COLO668 (cell line): ENCODE results near the gene MAP4K4.

ENCODE experiments used
- DNase-seq: peaks from one replicate; lab custom pipeline; 2025; ENCODE audit not compliant: unreplicated experiment; lab: John Stamatoyannopoulos, UW

The MAP4K4 gene

GRCh38 chr2:101720732-101721131 lies 23.2 kb downstream of the MAP4K4 start:
- DNase-seq, result no peak

- DNase-seq, result no peak
These were observed 25.4 kb downstream of the MAP4K4 start for GRCh38 chr2:101722864-101723263.

DNA sequence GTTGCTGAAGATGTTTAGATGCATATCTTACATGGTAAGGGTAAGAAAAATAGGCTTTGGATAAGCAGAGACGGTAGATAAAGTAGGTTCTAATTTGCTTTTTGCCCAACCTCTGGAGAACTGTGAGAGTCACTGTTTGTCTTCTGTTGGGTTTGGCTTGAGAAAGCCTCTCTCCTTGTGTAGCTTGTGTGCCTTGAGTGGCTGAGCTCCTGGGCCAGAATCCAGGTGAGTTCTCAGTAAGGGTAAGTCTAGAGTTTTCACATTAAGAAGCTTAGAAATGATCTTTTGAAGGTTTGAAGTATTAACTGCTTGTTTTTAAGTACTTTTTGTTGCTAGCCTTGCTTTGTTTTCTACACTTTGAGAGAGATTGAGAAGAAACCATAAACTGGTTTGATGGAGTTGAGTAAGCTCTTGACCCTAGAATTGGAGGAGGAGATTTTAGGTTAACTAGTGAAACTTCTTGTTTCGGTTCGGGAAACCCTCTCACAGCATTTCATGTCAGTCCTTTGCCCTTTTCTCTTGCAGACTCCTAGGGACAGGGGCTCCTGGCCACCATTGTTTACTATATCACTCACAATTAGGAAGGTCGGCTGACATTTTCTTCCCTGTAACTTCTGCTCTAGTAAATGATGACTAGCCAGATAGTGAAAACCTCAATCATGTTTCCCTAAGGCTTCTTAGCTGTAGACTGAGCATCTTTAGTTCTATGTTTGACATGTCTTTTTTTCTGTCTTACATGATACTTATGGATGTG lies 26.0 kb downstream of the MAP4K4 start:
- no peak for DNase-seq

GRCh38 chr2:101724125-101724474 lies 26.6 kb downstream of the MAP4K4 start:
- no peak for DNase-seq

- DNase-seq, result no peak
These were observed 27.5 kb downstream of the MAP4K4 start for GRCh38 chr2:101725038-101725437.

GRCh38 chr2:101725515-101726192 lies 28.1 kb downstream of the MAP4K4 start:
- no peak for DNase-seq

DNA sequence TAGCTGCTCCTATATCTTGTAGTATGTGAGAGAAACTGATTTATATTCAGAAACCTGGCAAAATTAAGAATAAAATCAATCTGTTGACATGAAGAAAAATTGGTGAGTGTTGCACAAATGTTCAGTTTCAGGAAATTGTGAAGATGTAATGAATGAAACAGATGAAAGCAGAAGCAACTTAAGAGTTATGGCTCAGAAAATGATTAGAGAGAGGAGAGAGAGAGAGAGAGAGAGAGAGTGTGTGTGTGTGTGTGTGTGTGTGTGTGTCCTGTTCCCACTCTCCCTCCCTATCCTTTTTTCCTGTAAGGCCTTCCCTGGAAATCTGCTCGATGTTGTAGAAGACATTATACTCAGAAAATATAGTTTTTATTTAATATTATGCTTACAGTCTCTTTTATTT lies 31.4 kb downstream of the MAP4K4 start:
- no peak for DNase-seq

DNA sequence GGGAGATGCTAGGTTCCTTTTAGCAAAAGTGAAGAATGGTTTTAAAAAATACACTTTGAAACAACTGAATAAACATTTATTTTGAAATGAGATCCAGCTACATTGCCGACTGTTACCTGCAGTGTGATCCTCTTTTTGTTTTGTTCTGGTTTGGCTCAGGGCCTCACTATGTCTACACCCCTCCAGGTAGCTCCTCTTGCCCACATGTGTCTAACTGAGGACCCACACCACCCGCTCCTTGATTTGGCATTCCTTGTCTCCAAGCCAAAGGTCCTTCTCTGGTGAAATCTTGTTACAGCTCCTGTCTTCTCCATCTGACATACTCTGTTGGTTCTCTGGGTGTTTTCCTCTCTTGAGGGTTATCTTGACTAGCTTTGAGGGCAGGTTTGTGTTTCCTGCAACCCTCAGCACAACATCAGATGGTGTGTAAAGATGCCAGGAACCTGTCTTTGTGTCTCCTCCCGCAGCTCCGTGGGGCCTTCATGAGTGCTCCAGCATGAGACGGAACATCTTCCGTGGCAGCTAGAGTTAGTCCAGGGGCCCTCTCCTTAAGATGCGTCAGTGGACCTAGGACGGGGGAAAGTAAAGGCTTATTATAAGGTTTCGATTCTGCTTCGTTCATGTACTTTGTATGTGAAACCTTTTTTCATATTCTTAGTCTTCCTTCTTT lies 32.1 kb downstream of the MAP4K4 start:
- no peak for DNase-seq

DNA sequence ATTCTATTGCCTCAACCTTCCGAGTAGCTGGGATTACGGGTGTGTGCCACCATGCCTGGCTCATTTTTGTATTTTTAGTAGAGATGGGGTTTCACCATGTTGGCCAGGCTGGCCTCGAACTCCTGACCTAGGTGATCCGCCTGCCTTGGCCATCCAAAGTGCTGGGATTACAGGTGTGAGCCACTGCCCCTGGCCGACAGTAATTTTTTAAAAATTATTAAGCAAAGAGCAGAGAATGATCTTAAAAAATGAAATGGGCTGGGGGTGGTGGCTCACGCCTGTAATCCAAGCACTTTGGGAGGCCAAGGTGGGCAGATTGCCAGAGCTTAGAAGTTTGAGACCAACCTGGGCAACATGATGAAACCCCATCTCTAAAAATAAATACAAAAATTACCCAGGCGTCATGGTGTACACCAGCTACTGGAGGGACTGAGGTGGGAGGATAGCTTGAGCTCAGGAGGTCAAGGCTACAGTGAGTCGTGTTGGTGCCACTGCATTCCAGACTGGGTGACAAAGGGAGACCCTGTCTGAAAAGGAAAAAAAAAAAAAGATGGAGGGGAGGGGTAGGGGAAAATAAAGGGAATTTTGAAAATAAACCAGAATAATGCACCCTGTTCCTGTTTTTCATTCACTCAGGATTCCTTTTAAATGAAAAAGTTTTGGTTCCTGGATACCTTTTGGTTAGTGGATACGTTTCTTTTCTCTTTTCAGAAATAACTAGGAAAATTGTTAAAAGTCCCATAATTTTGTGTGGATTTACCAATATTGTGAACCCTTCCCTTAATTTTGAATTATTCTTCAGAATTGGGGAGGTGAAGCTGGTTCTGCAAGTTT lies 33.9 kb downstream of the MAP4K4 start:
- DNase-seq, result no peak

DNA sequence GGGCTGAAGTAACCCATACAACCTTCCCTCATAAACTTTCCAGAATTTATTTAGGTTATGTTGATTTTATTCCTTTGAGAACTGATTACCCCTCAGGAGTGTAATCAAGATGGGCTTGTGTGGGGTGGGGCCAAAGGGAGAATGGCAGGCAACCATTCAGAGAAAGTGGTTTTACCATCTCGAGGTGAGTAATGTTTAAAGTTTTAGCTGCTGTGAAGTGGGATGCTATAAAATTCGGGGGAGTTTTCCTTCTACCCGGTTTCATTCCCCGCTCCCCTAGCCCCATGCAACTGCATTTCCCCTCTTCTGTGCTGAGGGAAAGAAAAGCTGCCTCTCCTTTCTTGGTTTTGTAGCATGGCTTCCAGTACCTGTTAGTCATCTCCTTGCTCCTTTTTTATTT lies 34.7 kb downstream of the MAP4K4 start:
- DNase-seq, result no peak

DNA sequence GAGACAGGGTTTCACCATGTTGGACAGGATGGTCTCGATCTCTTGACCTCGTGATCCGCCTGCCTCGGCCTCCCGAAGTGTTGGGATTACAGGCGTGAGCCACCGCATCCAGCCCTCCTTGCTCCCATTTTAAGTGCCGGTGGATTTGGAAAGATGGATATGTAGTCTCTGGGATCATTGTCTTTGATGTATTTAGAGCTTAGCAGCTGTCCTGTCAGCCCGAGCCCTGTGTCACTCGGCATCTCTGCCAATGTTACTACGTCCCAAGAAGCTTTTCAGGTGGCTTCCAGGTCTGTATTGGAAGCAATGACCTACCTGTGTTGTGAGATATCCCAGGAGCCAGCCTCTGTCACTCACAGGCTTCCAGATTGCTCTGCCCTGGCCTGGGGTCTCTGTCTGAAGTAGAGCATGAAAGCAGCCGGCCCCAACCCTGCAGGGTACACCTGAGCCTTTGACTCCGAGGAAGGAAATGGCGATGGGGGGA lies 35.3 kb downstream of the MAP4K4 start:
- no peak for DNase-seq

DNA sequence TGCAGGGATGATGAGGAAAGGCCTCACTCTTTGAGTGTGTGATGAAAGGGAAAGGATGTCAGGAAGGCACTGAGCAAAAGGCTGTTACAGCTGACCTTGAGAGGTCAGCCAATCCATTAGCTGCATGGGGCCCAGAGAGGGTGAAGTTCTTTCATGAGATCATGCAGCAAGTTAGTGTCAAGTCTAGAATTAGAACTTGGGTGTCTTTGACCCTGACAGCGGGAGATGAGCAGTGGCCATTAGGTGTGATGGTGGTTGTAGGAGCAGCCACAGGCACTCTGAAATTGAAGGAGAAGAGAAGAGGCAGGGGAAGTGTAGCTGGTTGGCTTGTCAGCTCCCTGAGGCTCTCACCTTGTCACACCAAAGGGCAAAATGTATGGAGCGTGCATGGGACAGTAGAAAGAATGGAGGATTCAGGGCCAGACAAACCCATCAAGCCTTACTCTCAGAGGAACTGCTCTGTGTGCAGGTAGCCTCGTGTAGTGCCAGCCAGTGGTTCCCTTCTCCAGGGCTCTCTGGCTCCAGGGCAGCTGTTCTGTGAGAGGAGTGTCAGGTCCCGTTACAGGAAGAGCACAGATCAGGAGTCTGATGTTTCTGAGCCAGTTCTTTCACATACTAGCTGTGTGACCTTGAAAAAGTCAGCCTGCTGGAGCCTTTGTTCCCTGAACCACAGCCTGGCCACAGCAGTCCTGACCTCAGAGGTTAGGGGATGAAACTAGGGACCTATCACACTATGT lies 35.9 kb downstream of the MAP4K4 start:
- DNase-seq, result no peak

DNA sequence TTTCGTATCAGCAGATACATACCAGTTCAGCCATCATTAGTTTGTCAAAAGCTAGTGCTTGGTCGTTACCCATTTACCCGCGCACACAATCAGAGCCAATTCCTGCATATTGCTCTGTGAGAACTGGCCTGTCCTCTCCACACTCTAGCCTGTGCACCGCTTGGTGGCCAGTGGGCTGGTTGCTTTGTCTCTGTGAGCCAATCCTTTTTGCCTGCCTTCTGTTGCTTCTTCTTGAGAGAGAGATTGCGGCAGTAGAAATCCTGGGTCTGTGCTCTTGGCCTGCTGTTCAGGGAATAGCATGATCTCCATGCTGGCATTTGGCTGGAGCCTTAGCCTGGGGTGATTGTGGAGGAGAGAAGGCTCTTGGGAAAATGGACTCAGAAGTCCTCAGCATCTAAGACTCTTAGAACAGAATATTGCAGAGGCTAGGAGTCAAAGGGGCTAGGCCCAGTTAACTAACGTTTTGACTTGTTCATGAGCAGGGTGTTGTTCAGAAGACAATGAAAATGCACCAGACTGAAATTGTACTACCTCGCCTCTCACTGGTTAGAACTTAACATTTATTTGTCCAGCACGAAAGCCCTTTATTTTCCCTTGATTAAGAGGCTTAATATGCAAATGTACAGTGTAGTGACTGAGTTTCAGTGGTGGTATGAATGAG lies 37.1 kb downstream of the MAP4K4 start:
- DNase-seq, result no peak

DNA sequence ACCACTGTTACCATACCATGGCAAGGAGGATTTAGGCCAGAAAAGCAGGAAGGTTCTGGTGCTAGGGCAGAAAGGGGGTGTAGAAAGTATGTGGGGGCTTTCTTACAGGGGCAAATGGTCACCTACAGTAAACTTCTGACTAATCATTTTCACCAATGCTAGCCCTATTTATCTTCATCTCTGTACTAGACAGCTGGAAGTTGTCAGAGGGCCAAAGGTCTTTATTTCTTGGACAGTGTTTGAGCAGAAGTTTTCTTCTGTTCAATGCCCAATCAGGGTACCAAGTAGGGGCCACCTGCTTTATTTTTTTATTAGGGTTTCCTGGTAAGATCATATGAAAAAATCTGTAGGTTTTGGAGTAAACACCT lies 37.6 kb downstream of the MAP4K4 start:
- no peak for DNase-seq

DNA sequence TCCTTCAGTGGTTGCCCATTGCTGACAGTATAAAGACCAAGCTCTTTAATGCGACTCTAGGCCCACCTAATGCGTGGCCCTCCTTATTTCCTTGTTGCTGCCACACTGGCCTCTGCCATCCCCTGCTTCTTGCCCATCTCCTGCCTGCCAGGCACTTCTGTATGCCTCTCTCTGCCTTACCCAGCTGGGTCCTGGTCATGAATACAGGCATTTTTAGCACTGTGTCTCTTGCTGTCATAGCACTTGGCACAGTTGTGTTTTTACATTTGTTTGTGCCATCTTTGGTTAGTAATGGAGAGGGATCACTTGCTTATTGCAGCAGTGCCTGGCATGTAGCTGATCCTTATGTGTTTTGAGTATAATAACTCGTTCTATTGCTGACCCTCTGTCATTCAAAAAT lies 38.7 kb downstream of the MAP4K4 start:
- no peak for DNase-seq

- DNase-seq, result no peak
These were observed 39.4 kb downstream of the MAP4K4 start for GRCh38 chr2:101736861-101737291.

GRCh38 chr2:101737478-101738255 lies 40.2 kb downstream of the MAP4K4 start:
- no peak for DNase-seq

DNA sequence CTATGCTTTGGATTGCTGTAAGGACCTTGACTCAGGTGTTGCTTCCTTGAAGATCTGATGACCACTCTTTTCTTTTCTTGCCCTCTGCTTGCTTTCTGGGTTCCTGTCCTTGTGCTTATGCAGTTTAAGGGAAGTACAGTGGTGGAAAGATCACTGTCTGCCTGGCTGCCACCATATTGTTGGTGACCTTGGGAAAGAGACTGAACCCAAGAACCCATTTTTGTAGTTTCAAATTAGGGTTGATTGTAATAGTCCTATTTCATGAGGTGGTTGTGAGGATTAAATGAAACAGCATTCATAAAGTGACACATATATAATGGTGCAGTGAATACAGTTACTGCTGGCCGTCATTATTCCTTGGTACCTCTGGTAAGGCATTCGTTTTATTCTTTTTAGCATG lies 41.1 kb downstream of the MAP4K4 start:
- DNase-seq, result no peak

GRCh38 chr2:101740555-101740964 lies 43.1 kb downstream of the MAP4K4 start:
- DNase-seq, result no peak
